SK-N-SH (cell line): Measurements from ENCODE around the gene ASB4. TPM values are rescaled to one million over a fixed set of nuclear protein-coding genes. Genes with fewer than 3 reads are reported as not detected.

Source experiments
- CTCF ChIA-PET: fragments of 300-600, 350-600 bp; formaldehyde crosslinking; extraction: SDS; loops from one replicate; lab custom pipeline; 2021; lab: Yijun Ruan, JAX
- POLR2A ChIA-PET: fragments of 350-600 bp; sonication (Branson Sonifier 250); formaldehyde crosslinking; extraction: SDS; loops from one replicate; lab custom pipeline; 2020; ENCODE audit warnings: antibody characterized with exemption, inconsistent platforms; lab: Yijun Ruan, JAX
- DNase-seq: peaks from one replicate; pipeline ENCODE4 v3.0.0; 2012
- H2AFZ ChIP-seq: fragments of 200-600 bp; sonication (generic); 2 replicates; pipeline ENCODE4 v1.8.1; 2016; ENCODE audit warnings: antibody characterized with exemption, mild to moderate bottlenecking, low read depth
- H3F3A ChIP-seq: fragments of 200-600 bp; sonication (generic); replicated peaks from 2 replicates; pipeline ENCODE3; 2016; ENCODE audit warnings: antibody characterized with exemption, mild to moderate bottlenecking; ENCODE audit not compliant: insufficient read depth
- H3K27ac ChIP-seq, 2 experiments: fragments of 200-500 bp in 1 of 2; fragments of 200-600 bp in 1 of 2; sonication (Bioruptor generic) in 1 of 2; sonication (generic), shearing (Covaris generic) in 1 of 2; 2 replicates each; pipeline versions ENCODE4 v1.5.1 to v1.6.1; 2014 to 2016; ENCODE audit warnings: low read depth in 2 of 2, inconsistent platforms in 1 of 2, low read length in 1 of 2, mild to moderate bottlenecking in 1 of 2, mixed read lengths in 1 of 2
- H3K27me3 ChIP-seq: fragments of 200-600 bp; sonication (generic), shearing (Covaris generic); 2 replicates; pipeline ENCODE4 v1.6.1; 2016; ENCODE audit warnings: mixed run types; ENCODE audit not compliant: insufficient read depth
- H3K36me3 ChIP-seq, 2 experiments: fragments of 200-500 bp in 1 of 2; fragments of 200-600 bp in 1 of 2; sonication (Bioruptor generic) in 1 of 2; sonication (generic) in 1 of 2; replicated peaks in 1 of 2; 2 replicates each; pipeline versions ENCODE3 to v1.5.1; 2014 to 2016; ENCODE audit warnings: low read length in 1 of 2, mild to moderate bottlenecking in 1 of 2; ENCODE audit not compliant: insufficient read depth in 2 of 2, control insufficient read depth in 1 of 2
- H3K4me1 ChIP-seq, 2 experiments: fragments of 200-500 bp in 1 of 2; fragments of 200-600 bp in 1 of 2; sonication (Bioruptor generic) in 1 of 2; sonication (generic), shearing (Covaris generic) in 1 of 2; 2 replicates each; pipeline versions ENCODE4 v1.5.1 to v1.6.1; 2014 to 2016; ENCODE audit warnings: low read depth in 1 of 2, low read length in 1 of 2, mixed run types in 1 of 2; ENCODE audit not compliant: insufficient read depth in 2 of 2, control insufficient read depth in 1 of 2
- H3K4me2 ChIP-seq: fragments of 200-600 bp; sonication (generic), shearing (Covaris generic); 2 replicates; pipeline ENCODE4 v1.6.1; 2017; ENCODE audit warnings: mixed run types
- H3K4me3 ChIP-seq, 2 experiments: fragments of 200-500 bp in 1 of 2; fragments of 200-600 bp in 1 of 2; sonication (Bioruptor generic) in 1 of 2; sonication (generic), shearing (Covaris generic) in 1 of 2; 2 replicates each; pipeline versions ENCODE4 v1.5.1 to v1.8.1; 2014 to 2016; ENCODE audit warnings: low read depth in 2 of 2, inconsistent platforms in 1 of 2, low read length in 1 of 2, mild to moderate bottlenecking in 1 of 2, mixed read lengths in 1 of 2, moderate library complexity in 1 of 2
- H3K79me2 ChIP-seq: fragments of 200-600 bp; sonication (generic); 2 replicates; pipeline ENCODE4 v1.8.1; 2017; ENCODE audit warnings: mild to moderate bottlenecking; ENCODE audit not compliant: insufficient read depth
- H3K9ac ChIP-seq: fragments of 200-600 bp; sonication (generic); 2 replicates; pipeline ENCODE4 v1.6.1; 2017; ENCODE audit warnings: mixed run types
- H3K9me2 ChIP-seq: fragments of 200-600 bp; sonication (generic); 2 replicates; pipeline ENCODE4 v1.6.1; 2017; ENCODE audit warnings: mixed run types
- H3K9me3 ChIP-seq: fragments of 200-600 bp; sonication (generic); 2 replicates; pipeline ENCODE4 v1.6.1; 2017; ENCODE audit warnings: mixed run types, mild to moderate bottlenecking, moderate library complexity
- H4K20me1 ChIP-seq: fragments of 200-600 bp; sonication (generic); 2 replicates; pipeline ENCODE4 v1.6.1; 2017; ENCODE audit warnings: mild to moderate bottlenecking, mixed run types; ENCODE audit not compliant: insufficient read depth
- CHD2 ChIP-seq: fragments of 150-350 bp; IDR thresholded peaks from 2 replicates; pipeline ENCODE4 v1.6.1; 2018; ENCODE audit warnings: low read length; ENCODE audit not compliant: partially characterized antibody
- CTCF ChIP-seq: fragments of 200-600 bp; sonication (generic); IDR thresholded peaks from 2 replicates; pipeline ENCODE4 v1.6.1; 2017; ENCODE audit warnings: antibody characterized with exemption, mild to moderate bottlenecking, moderate library complexity
- ELF1 ChIP-seq: IDR thresholded peaks from 2 replicates; pipeline ENCODE4 v1.4.0; 2012
- EP300 ChIP-seq, 2 experiments: IDR thresholded peaks; 2 replicates each; pipeline versions ENCODE4 v1.4.0 to v1.6.1; 2012; ENCODE audit warnings: borderline replicate concordance in 1 of 2, low read depth in 1 of 2, low read length in 1 of 2
- EZH2phosphoT487 ChIP-seq: fragments of 200-600 bp; sonication (generic); IDR thresholded peaks from 2 replicates; pipeline ENCODE4 v1.6.1; 2017; ENCODE audit warnings: low read depth, mixed run types, mild to moderate bottlenecking, antibody characterized with exemption, moderate library complexity, borderline replicate concordance
- FOXM1 ChIP-seq: IDR thresholded peaks from 2 replicates; pipeline ENCODE4 v1.4.0; 2012; ENCODE audit warnings: low read depth, mild to moderate bottlenecking
- GABPA ChIP-seq: IDR thresholded peaks from 2 replicates; pipeline ENCODE4 v1.4.0; 2012; ENCODE audit warnings: low read depth, mild to moderate bottlenecking
- GATA2 ChIP-seq: sonication (generic); formaldehyde crosslinking; IDR thresholded peaks from 2 replicates; pipeline ENCODE4 v1.5.0; 2020; ENCODE audit warnings: mild to moderate bottlenecking, missing genetic modification reagents
- IRF3 ChIP-seq: fragments of 150-350 bp; IDR thresholded peaks from 2 replicates; pipeline ENCODE4 v1.6.1; 2016; ENCODE audit warnings: mild to moderate bottlenecking, low read depth, low read length
- MEF2A ChIP-seq: IDR thresholded peaks from 2 replicates; pipeline ENCODE4 v1.4.0; 2012; ENCODE audit warnings: low read depth, borderline replicate concordance
- MXI1 ChIP-seq: IDR thresholded peaks from 2 replicates; pipeline ENCODE4 v1.6.1; 2012; ENCODE audit warnings: mild to moderate bottlenecking, low read depth, low read length, improper control_type of control experiment
- NFIC ChIP-seq: IDR thresholded peaks from 2 replicates; pipeline ENCODE4 v1.4.0; 2012; ENCODE audit warnings: borderline replicate concordance
- RAD21 ChIP-seq: IDR thresholded peaks from 2 replicates; pipeline ENCODE4 v1.6.1; 2012; ENCODE audit warnings: mild to moderate bottlenecking, low read length
- RCOR1 ChIP-seq: fragments of 150-350 bp; IDR thresholded peaks from 2 replicates; pipeline ENCODE4 v1.6.1; 2017; ENCODE audit warnings: antibody characterized with exemption, low read length
- REST ChIP-seq: IDR thresholded peaks from 2 replicates; pipeline ENCODE4 v1.6.1; 2012; ENCODE audit warnings: mild to moderate bottlenecking, low read depth, low read length, moderate library complexity
- RFX5 ChIP-seq: IDR thresholded peaks from 2 replicates; pipeline ENCODE4 v1.6.1; 2012; ENCODE audit warnings: mild to moderate bottlenecking, improper control_type of control experiment, low read length
- RXRA ChIP-seq: IDR thresholded peaks from 2 replicates; pipeline ENCODE4 v1.4.0; 2012; ENCODE audit warnings: low read depth, mild to moderate bottlenecking, borderline replicate concordance
- SIN3A ChIP-seq: IDR thresholded peaks from 2 replicates; pipeline ENCODE4 v1.6.1; 2012; ENCODE audit warnings: low read depth, mild to moderate bottlenecking, low read length, moderate library complexity, borderline replicate concordance
- SMC3 ChIP-seq: IDR thresholded peaks from 2 replicates; pipeline ENCODE4 v1.6.1; 2012; ENCODE audit warnings: low read depth, low read length, improper control_type of control experiment
- TAF1 ChIP-seq: IDR thresholded peaks from 2 replicates; pipeline ENCODE4 v1.6.1; 2012; ENCODE audit warnings: low read depth, mild to moderate bottlenecking, low read length, moderate library complexity, borderline replicate concordance
- USF1 ChIP-seq: IDR thresholded peaks from 2 replicates; pipeline ENCODE4 v1.4.0; 2012; ENCODE audit warnings: low read depth, borderline replicate concordance
- USF2 ChIP-seq: fragments of 150-350 bp; IDR thresholded peaks from 2 replicates; pipeline ENCODE4 v1.6.1; 2017; ENCODE audit warnings: antibody characterized with exemption, low read length, low read depth, borderline replicate concordance
- YY1 ChIP-seq: IDR thresholded peaks from 2 replicates; pipeline ENCODE4 v1.4.0; 2012; ENCODE audit warnings: low read depth, mild to moderate bottlenecking
- WGBS: methylation state at CpG from one replicate; pipeline ENCODE4 v1.1.6; 2017; ENCODE audit warnings: low lambda C conversion rate; 5-methylcytosine and 5-hydroxymethylcytosine counted together
- polyA plus RNA-seq, 3 experiments: library from polyadenylated mRNA; depleted of rRNA; stranded (reverse); fragments of >200 nt; gene quantifications; 2 replicates each; pipeline ENCODE4 v1.2.3, GENCODE V29; 2012

The ASB4 gene
- polyA plus RNA-seq, 1 of the 3 experiments (the other 2 are of a cell fraction): not detected

- TF ChIP-seq MXI1: no peak
- no peak for TF ChIP-seq MEF2A
- no peak for TF ChIP-seq TAF1
- TF ChIP-seq SMC3: peak; percentile 82
- TF ChIP-seq ELF1: no peak
- no peak for TF ChIP-seq USF1
- TF ChIP-seq EP300 (IDR thresholded peaks at IDR 0.05; ENCODE audit: borderline replicate concordance in 1 of 2, low read depth in 1 of 2, low read length in 1 of 2): no peak
- TF ChIP-seq FOXM1: no peak
- TF ChIP-seq RAD21: peak; percentile 74
- TF ChIP-seq EZH2phosphoT487: no peak
- no peak for TF ChIP-seq RCOR1
- no peak for TF ChIP-seq GATA2 (CRISPR knock-in tag)
- TF ChIP-seq REST: no peak
- no peak for TF ChIP-seq SIN3A
- peak; percentile 99 for TF ChIP-seq CTCF
- TF ChIP-seq CHD2: no peak
- no peak for TF ChIP-seq NFIC
- TF ChIP-seq USF2: no peak
- TF ChIP-seq YY1: no peak
- TF ChIP-seq RFX5: no peak
- TF ChIP-seq RXRA: no peak
- TF ChIP-seq IRF3: no peak
- TF ChIP-seq GABPA: no peak
- Histone ChIP-seq H3K79me2 (no peaks in the 10 kb centered on the region), H3K27me3 (peaks cover 9% of the 10 kb centered on the region; the same call in 1 of the 2 replicates), H4K20me1 (no peaks in the 10 kb centered on the region), H3K4me2 (no peak overlapping the region), H3K4me1 (peaks cover 0 to 4% of the 10 kb centered on the region in 2 experiments; a peak in 2 of 4 replicates), H3K9me2 (no peaks in the 10 kb centered on the region), H3K9ac (no peak overlapping the region), H3K36me3 (no peaks in the 10 kb centered on the region), H2AFZ (no peak overlapping the region), H3K4me3 (no peak overlapping the region; a peak in 1 of 4 replicates), H3K9me3 (no peaks in the 10 kb centered on the region), H3F3A (no peaks in the 10 kb centered on the region), H3K27ac (no peak overlapping the region)
- CTCF ChIA-PET: interaction anchor here (0.6 to 8.2 kb wide), 51 partner anchors 9 to 549 kb away, joined by 3 to 292 read pairs (median 5); partner anchors contain the start of genes ASB4 and DYNC1I1
- POLR2A ChIA-PET: no interaction called here
- 25% methylated on average over 6 of the region's 6 CpGs for WGBS
- peak; percentile 48 for DNase-seq
These were observed 26.0 kb downstream of the ASB4 start for GRCh38 chr7:95511716-95512260.
